ENCODE measurements around the gene PPP2R2C.

GRCh38 chr4:6435010-6435409 is 37.4 kb downstream of the PPP2R2C start:
- TF ChIP-seq CTCF (IDR thresholded peaks at IDR 0.05; ENCODE audit: low read depth, low read length): no peak
- no peak for TF ChIP-seq MAX (IDR thresholded peaks at IDR 0.05; ENCODE audit: low read depth, low read length)
- TF ChIP-seq MYC (IDR thresholded peaks at IDR 0.05; ENCODE audit: low read depth, low read length): no peak

Data from NB4 (cell line).